ENCODE measurements around the gene PHACTR3.
"Not testable (repeated sequence)": the region's sequence is repeated elsewhere in the genome, so short reads cannot be mapped to it uniquely, and the experiment has no call there.

PHACTR3 gene

DNA sequence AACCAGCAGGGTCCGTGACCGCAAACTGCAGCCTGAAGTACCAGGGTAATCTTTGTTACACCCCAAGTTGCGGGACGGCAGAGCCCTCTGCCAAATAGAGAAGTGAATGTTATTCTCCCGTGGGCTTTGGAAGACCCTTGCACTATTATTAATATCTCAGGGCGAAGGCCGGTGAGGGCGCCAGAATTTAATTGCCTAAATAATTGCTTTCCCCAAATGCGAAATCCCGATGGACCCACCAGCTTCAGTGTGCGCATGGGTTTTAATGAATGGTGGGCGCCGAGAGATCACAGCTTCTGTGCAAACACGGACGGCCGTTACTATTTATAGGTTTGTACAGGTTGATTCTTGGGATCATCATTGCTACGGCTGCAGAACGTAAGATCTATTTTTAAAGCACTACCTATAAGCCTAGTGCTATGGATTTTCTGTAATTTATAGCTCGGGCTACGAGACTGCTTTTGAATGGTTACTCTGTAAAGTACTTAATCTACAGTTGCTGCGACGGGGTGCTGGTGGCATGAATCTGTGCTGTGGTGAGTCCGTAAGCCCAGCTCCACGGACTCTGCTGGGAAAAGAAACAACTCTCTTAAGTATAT lies 15.2 kb upstream of the PHACTR3 start:
- DNase-seq (ENCODE audit: low read depth): no peak

DNA sequence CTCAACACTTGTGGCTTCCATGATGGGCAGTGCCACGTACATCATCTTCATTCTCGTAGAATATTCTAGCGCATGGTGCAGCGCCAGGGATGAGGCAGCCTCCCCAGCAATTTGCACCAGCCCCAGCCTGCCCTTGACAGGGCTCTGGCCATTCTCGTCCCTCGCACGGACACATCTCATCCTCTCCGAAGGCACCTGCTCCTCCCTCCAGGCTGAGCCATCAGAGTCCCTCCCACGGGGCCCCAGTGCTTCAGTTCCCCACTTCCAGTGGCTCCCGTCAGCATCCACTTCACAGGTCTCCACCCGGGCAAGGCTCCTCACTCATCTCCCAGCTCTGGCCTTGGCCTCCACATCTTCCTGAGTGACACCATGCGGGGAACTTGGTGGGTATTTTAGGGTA lies 13.3 kb upstream of the PHACTR3 start:
- no peak for DNase-seq (ENCODE audit: low read depth)

DNA sequence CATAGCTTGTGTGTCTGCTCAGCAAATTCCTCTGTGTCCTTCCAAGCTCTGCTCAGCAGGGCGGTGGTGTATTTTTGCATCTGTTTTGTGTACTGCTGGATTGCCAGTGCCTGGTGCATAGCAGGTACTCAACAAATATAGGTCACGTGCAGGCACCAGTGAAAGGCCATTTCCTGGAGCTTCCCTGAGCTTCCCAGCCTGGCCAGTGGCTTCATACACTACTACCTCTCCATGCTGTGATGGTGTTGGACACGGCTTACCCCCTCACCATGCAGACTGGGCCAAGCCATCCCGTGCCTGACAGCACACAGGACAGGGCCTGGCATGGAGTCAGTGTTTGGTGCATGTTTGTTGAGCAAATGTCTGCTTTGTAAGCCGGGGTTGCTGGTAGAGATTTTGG lies 7.7 kb upstream of the PHACTR3 start:
- no peak for DNase-seq (ENCODE audit: low read depth)

DNA sequence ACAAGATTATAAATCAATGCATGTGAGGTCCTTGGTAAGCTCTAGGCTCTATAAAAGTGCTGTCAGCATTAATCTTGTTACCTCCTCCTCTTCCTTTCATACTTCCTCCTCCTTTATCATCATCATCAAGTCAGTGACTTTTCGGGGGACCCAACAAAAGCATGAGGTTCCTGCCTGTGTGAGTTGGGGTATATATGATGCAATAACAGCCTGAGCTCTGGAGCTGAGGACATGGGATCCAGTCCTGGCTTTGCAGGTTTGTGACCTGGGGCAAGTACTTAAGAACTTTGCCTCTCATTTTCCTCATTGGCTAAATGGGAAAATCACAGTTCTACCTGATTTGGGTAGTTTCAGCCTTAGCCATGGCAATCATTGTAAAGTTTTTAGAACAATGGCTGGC lies 7.1 kb upstream of the PHACTR3 start:
- DNase-seq (ENCODE audit: low read depth): no peak

DNA sequence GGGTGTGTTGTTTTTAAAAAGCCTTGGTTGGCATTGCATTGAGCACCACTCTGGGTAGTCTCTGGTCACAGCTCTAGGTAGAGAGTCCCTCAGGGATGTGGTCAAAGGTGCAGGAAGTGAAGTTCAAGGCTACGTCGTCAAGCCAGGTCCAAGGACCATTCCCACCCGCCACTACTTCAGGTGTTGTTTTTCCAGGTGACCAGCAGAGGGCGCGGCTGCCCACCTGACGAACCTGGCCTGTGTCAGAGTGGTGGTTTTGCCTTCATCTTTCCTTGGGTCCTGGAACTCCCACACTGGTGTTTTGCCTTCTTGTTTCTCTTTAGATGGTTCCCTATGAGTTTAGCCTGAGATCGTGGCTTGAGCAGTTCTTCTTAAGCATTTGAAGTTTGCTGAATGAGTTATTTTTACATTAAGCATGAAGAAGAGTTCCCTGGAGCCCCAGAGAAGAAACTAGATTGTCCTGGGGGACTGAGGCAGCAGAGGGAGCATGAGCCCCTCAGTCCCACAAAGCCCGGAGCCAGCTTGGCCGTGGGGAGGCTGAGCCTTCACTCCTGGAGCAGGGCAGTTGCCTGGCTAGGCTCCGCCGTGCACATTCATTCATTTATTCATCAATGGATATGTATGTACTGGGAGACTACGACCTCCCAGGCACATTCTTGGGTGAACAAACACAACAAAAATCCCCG lies 5.6 kb upstream of the PHACTR3 start:
- DNase-seq (ENCODE audit: low read depth): no peak

DNA sequence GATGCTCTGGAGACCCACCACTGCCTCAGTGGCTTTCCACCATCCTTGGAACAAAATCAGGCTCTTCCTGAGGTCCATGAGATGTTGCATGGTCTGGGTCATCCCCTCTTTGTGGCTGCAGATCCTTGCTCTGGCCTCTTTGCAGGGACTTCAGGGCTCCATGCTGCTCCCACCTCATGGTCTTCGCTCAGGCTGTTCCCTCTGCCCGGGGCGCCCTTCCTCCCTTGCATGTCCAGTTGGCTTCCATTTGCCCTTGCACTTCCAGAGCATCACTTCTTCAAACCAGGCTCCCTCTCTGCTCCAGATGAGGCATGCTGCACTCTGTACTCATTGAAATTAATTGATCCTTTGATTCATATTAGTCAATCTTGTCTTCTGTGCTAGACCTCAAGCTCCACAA lies 4.4 kb upstream of the PHACTR3 start:
- DNase-seq (ENCODE audit: low read depth): no peak

DNA sequence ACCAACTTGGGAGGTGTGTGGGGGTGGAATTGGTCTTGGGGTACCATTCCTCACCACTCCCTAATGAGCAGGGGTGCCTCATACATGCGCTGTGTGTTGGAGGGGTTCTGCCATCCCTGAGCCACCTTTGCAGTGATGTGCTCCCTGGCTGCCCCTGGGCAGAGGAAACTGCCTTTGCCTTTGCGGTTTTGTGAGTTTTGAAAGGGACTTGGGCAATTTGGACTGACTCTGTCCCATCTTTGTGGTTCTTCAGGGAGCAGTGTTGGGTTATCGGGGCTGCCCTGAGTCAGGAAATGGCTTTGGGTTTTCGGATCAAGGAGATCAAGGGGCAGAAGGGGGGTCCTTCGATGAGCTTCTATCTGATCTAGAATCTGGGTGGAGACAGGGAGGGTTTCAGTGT lies 3.9 kb upstream of the PHACTR3 start:
- DNase-seq (ENCODE audit: low read depth): no peak

DNA sequence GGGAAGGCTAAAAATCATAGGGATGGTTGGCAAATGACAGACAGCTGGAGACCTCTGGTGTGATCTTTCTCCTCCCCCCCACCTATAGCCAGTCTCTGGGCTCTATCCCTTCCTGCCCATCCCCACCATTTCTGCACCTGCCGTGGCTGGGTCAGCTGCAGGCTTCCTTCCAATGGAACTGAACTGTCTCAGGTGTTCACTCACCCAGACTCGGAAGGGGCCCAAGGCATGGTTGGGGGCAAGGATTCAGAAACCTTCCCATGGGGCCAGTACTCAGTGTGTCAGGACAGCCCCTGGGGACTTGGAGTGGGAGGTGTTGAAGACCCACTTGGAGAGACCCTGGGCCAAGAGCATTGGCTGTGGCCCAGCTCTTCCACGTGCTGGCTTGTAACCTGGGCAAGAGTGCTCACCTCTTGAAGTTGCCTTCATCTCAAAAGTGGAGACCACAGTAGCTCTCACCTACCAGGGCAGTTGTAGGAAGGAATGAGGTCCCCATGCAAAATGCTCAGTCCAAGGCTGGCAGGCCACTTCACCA lies 1.7 kb upstream of the PHACTR3 start:
- no peak for DNase-seq (ENCODE audit: low read depth)

DNA sequence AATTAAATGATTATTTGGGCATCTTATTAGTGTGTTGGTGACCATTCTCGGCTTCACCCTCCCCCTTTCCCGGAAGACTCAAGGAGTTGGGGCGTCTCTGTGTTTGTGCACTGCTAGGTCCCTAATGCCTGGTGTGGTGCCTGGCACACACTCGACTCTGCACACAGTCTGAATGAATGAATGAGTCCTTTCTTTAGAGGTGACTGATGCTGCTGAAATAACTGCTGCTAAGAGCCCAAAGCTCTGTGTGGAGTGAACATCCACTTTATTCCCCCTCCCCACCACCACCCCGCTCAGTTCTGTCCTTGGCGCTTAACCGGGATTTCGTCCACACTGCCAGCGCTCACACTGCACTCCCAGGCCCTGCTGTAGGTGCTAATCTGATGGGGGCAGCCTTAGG lies 1.2 kb upstream of the PHACTR3 start:
- DNase-seq (ENCODE audit: low read depth): no peak

DNA sequence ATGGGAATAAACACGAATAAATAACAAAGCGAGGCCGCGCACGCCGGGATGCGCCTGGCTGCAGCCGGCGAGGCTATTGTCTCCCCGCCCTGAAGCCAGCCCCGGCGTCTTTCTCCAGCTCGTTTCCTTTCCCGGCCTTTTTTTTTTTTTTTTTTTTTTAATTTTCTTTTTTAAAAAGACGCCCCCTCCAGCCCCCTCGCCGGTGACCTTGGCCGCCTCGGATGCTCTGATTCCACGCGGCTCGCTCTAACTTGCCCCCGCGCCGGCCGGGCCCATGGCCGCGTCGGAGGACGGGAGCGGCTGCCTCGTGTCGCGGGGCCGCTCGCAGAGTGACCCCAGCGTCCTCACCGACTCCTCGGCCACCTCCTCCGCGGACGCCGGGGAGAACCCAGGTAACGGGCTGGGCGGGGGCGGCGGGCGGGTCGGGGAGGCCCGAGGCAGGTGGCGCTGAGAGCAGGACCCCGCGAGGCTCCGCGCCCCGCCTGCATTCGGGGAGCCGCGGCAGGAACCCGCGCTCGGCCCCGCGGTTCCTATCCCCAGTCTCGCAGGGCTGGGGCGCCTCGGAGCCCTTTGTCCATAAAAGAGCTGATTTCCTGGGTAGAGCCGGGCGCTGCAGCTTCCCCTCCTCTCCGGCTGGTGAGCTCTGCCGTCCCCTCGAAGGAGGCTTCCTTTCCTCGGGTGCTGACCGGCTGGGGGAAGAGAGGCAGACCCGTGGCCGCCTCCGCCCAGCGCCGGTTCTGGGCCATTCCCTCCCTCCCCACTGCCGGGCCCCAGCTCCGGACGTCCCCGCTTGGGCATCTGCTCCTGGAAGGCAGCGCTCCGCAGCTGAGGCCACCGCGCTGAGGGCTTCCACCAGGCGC lies 631 bp downstream of the PHACTR3 start:
- DNase-seq (ENCODE audit: low read depth): no peak

DNA sequence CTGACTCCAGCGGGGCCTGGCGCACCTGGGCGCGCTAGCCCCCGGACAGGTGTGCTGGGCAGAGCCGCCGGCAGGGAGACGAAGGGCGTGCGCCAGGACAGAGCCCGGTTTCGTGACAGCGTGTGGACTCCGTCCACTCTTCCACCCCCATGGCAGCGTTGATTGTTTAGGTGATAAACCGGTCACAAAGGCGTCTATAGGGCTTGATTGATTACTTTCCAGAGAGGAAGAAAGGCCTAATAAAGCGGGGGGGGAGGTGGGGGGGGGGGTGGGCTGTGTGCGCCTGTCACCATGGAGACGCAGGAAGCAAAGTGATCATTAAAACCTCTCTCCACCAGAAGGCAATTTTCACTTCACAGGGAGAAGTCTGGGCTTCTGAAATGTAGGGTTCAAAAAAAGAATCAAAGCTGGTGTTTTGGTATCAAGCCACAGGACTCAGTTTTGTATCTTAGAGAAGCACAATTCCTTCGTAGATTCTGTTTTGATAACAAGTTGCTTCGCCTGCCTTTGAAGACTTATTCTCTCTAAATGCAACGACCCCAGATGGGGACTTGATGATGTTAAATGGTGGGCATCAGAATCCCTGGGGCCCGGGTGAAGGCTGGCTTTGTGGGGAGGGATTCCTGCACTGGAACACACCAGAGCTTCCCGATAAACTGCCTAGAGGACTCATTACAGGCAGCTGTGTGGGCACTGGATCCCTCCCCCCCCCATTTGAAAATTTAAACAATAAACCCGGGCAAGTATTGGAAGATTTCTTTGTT lies 1.4 kb downstream of the PHACTR3 start:
- DNase-seq (ENCODE audit: low read depth): no peak

DNA sequence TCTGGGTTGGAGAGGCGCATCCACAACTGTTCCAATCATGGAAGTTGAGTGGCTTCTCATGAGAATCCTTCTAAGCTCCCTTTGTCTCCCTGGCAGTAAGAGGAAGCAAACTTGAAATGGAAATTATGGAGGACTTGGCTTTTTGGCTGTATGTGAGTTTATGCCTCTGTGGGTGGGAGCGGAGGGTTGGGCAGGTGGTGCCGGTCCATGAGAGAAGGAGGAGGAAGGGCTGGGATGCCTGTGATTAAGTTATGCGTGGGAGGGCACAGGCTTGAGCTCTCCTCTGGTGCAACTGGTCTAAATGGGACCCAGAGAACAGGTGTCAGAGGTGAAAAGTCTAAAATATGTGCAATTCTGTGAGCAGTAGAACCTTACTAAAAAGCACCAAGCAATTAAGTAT lies 2.2 kb downstream of the PHACTR3 start:
- no peak for DNase-seq (ENCODE audit: low read depth)

DNA sequence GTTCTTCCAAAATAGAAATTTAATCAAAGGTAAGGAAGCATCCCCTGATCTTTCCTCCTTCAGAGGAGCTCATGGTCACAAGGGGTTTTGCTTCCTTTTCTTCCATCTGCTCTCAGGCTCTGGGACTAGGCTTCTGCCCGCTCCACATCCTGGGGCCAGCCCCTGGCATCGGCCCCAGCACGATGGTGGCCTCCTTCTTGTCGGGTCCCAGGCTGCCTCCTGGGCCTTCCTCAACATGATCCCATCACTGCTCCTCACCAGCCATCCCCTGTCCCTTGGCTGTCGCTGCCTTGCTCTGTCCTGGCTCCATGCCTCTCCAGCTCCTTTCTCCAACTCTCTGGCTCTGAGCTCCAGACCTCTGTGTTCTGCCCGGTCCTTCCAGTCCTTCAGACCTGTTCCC lies 4.1 kb downstream of the PHACTR3 start:
- DNase-seq (ENCODE audit: low read depth): no peak

DNA sequence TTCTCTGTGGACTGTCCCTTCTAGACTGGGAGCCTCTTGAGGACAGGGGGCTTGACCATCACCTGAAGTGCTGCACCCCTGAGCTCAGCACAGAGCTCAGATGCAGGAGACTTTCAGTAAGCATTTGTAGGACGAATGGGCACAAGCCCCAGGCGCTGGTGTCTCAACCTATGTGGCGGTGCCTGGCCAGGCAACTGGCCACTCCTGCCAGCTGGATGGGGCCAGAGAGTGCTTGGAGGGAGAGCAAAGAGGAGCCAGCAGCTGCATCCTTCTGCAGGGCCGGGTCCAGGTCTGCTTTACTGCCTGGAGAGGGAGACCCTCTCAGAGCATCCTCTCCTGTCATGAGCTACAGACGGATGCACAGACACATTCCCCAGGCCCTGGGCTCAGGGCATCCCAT lies 4.5 kb downstream of the PHACTR3 start:
- no peak for DNase-seq (ENCODE audit: low read depth)

DNA sequence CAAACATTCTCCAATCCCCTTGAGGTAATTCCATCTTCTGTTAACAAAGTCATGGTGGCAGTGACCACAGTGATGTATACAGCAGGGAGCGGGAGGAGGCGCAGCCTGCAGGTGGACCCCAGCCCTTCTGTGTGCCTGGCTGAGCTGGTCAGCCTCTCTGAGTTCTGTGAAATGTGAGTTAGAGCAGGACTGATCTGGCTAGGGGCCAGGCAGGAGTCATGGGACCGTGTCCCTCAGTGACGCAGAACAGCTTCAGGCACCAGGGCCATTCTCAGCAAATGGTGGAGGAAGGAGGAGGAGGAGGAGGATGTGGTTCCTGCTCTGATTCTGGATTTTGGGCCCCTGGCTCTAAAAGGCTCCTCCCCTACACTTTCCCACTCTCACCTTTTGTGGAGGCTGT lies 6.9 kb downstream of the PHACTR3 start:
- no peak for DNase-seq (ENCODE audit: low read depth)

DNA sequence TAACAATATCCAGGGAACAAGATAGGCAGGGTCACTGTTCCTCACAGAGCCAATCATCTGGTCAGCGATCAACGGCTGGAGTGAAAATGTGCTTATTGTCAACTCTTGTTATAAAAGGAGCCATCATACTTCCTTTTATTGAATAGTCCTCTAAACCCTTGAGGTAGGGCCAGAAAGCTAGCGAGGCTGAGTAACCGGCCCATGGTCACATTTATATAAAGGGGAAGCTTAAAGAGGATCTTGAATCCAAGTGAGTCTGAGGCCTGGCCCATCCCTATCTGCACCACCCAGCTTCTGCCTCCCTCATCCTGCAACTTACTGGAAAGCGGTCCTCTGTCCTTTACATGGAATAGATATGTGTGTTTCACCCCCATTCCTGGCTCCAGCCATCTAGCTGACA lies 9.5 kb downstream of the PHACTR3 start:
- no peak for DNase-seq (ENCODE audit: low read depth)

DNA sequence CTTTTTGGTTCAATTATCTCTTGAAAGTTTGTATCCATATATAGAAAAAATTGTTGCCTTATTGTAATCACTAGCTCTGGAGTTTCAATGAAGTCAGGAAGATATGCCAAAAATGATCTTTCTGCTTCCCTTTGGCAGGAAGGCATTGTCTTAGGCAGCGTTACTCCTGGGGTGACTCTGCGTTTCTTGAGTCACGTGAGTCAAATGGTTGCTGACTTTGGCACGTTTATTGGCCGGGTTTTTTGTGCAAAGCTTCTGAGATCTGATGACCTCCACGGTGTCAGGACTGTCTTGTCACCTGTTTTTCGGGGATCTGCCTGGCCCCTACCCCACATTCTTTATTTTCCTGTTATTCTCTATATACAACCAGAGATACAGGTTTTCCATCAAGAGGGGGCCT lies 10.4 kb downstream of the PHACTR3 start:
- DNase-seq (ENCODE audit: low read depth): no peak

DNA sequence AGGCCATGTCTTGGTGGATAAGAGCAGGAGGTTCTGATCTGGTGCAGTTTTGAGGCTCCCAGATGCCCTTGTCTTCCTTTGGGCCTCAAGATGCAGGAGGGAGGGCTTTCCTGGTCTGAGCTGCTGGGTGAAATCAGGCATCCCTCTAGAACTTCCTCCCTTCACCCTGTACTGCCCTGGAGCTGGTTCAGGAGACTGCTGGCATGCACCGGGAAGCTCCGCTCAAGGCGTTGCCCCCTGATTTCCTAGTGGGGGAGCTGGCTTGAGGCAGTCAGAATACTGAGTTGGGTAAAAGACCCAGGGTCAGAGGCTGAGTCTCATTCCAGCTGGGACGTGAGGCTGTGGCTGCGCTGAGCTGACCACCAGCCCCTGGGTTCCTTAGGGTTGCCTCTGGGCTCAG lies 12.0 kb downstream of the PHACTR3 start:
- DNase-seq (ENCODE audit: low read depth): no peak

DNA sequence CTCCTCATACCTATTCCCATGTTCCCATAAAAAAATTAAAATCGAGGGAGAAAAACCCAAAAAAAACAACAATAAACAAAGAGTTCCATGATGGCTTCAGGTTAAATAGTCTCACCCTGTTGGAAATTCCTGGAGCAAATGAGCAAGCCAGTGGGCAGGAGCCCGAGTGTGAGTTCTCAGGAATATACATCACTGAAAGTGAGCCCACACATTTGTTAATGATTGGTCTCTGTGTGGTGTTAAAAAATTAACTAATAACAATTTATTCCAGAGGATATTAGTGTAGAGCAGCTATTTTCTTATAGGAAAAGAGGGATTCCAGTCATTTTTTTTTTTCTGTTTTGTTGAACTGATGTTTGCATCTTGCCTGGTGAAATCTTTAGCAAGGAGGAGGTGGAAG lies 12.9 kb downstream of the PHACTR3 start:
- DNase-seq (ENCODE audit: low read depth): no peak

DNA sequence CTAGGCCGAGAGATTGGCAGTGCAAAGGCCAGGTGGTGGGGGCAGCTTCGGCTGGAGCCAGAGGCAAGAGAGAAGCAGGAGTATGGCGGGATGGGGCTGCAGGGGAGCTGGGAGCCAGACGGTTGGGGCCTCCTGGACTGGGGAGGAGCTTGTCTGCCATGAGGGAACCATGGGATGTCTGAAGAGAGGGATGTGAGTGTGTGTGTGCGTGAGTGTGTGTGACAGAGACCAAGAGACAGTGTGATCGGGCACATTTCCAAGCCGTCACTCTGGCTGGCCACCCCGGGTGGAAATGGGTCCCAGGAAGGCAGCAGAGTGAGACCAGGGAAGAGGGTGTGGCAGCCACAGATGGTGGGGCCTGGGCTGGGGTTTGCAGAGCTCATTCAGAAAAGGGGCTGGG lies 13.8 kb downstream of the PHACTR3 start:
- DNase-seq (ENCODE audit: low read depth): no peak

DNA sequence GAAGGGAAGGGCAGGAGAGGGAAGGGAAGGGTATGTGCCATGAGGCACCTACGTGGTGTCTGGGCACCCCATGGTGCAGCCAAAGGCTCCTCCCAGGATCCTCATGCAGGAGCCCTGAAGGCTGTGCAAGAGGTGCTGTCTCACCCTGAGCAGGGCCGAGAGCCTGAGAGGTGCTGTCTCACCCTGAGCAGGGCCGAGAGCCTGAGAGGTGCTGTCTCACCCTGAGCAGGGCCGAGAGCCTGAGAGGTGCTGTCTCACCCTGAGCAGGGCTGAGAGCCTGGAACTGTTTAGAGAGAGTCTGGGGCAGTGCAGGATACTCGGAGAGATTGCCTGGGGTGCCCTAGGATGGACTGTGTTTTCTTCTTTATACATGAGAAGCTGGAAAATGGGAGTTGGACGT lies 14.2 kb downstream of the PHACTR3 start:
- not testable (repeated sequence) for DNase-seq (ENCODE audit: low read depth)

DNA sequence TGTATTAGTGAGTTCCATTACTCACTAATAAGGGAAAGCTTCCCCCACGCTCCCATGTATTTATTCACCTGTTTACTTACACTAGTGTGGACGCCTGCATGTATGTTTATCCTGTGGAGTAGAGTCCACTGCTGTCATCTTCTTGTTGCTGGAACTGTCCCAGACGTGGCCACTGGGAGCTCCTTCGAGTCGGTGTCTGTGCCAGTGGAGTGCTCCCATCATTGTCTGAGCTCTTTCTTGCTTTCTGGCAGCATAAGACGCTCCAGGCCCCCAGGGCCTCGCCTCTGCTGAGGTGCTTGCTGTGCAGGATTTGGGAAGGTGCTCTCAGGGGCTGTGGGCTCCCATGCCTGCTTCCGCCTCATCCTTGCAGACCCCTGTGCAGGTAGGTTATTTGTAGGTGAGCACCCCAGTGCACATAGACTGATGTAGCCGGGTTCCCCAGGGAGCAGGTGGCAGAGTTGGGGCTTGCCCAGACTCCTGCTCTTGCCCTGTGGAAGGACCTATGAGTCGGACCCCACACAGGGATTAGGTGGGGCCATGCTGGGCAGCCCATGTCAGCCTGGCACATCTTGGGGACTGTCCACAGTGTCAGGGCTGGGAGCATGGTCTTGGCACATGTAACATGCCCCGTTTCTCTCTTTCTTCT lies 16.6 kb downstream of the PHACTR3 start:
- DNase-seq (ENCODE audit: low read depth): no peak

Measured in amniotic epithelial cell (primary cell).